ENCODE data around the gene PLPPR3.

GRCh38 chr19:848386-848921 lies 26.7 kb upstream of the PLPPR3 start:
- TF ChIP-seq CTCF (IDR thresholded peaks at IDR 0.05) = no peak
- TF ChIP-seq SIN3A (IDR thresholded peaks at IDR 0.05; ENCODE audit: borderline replicate concordance, insufficient read depth, low read depth, low read length) = no peak
- no peak for TF ChIP-seq POLR2AphosphoS5 (IDR thresholded peaks at IDR 0.05; ENCODE audit: low read depth, low read length)
- TF ChIP-seq, protein P1, sequence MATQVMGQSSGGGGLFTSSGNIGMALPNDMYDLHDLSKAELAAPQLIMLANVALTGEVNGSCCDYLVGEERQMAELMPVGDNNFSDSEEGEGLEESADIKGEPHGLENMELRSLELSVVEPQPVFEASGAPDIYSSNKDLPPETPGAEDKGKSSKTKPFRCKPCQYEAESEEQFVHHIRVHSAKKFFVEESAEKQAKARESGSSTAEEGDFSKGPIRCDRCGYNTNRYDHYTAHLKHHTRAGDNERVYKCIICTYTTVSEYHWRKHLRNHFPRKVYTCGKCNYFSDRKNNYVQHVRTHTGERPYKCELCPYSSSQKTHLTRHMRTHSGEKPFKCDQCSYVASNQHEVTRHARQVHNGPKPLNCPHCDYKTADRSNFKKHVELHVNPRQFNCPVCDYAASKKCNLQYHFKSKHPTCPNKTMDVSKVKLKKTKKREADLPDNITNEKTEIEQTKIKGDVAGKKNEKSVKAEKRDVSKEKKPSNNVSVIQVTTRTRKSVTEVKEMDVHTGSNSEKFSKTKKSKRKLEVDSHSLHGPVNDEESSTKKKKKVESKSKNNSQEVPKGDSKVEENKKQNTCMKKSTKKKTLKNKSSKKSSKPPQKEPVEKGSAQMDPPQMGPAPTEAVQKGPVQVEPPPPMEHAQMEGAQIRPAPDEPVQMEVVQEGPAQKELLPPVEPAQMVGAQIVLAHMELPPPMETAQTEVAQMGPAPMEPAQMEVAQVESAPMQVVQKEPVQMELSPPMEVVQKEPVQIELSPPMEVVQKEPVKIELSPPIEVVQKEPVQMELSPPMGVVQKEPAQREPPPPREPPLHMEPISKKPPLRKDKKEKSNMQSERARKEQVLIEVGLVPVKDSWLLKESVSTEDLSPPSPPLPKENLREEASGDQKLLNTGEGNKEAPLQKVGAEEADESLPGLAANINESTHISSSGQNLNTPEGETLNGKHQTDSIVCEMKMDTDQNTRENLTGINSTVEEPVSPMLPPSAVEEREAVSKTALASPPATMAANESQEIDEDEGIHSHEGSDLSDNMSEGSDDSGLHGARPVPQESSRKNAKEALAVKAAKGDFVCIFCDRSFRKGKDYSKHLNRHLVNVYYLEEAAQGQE (IDR thresholded peaks at IDR 0.05; ENCODE audit: insufficient read depth in 1 of 2, low read depth in 2 of 2, low read length in 1 of 2) = no peak
- no peak for TF ChIP-seq TCF7L2 (IDR thresholded peaks at IDR 0.05; ENCODE audit: low read depth, low read length)
